LNCaP clone FGC (cell line): ENCODE results near the gene NCOR1.
"Not testable (repeated sequence)": the region's sequence is repeated elsewhere in the genome, so short reads cannot be mapped to it uniquely, and the experiment has no call there.

Experiments
- DNase-seq: peaks from one replicate; pipeline ENCODE4 v3.0.0-alpha.2; 2011; ENCODE audit warnings: low read depth
- H3K4me3 ChIP-seq: 2 replicates; pipeline ENCODE4 v1.5.1; 2011; ENCODE audit warnings: mild to moderate bottlenecking, low read depth, low read length, control low read depth
- TF ChIP-seq, protein P1 (sequence below): IDR thresholded peaks from 2 replicates; pipeline ENCODE4 v1.5.1; 2012; ENCODE audit warnings: mild to moderate bottlenecking; ENCODE audit not compliant: control insufficient read depth, insufficient read depth; ENCODE audit errors: extremely low read depth

The NCOR1 gene

GRCh38 chr17:16215965-16216316, 607 bp upstream of the NCOR1 start:
- DNase-seq = no peak

DNA sequence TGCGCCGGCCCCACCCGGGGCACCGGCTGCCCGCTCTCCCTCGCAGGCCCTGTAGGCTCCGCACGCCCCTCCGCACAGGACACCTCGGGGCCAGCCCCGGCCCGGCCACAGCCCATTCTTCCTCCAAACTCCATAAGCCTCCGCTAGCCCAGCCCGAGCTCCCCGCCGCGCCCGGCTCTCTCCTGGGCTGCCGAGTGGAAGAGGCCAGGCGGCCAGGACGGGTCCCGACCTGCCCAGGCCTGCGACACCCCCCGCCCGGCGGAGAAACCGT, 397 bp downstream of the NCOR1 start:
- no peak for DNase-seq
- TF ChIP-seq, protein P1, sequence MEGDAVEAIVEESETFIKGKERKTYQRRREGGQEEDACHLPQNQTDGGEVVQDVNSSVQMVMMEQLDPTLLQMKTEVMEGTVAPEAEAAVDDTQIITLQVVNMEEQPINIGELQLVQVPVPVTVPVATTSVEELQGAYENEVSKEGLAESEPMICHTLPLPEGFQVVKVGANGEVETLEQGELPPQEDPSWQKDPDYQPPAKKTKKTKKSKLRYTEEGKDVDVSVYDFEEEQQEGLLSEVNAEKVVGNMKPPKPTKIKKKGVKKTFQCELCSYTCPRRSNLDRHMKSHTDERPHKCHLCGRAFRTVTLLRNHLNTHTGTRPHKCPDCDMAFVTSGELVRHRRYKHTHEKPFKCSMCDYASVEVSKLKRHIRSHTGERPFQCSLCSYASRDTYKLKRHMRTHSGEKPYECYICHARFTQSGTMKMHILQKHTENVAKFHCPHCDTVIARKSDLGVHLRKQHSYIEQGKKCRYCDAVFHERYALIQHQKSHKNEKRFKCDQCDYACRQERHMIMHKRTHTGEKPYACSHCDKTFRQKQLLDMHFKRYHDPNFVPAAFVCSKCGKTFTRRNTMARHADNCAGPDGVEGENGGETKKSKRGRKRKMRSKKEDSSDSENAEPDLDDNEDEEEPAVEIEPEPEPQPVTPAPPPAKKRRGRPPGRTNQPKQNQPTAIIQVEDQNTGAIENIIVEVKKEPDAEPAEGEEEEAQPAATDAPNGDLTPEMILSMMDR = no peak
- peak overlapping the region; percentile 89 for H3K4me3 ChIP-seq

More at GRCh38 chr17:16215965-16216316, 607 bp upstream of the NCOR1 start:
- TF ChIP-seq, protein P1 = no peak
- peak overlapping the region; percentile 89 for H3K4me3 ChIP-seq

- peak overlapping the region; percentile 89 for H3K4me3 ChIP-seq
- TF ChIP-seq, protein P1 = no peak
- no peak for DNase-seq
These were observed 938 bp downstream of the NCOR1 start for GRCh38 chr17:16214190-16215001.

GRCh38 chr17:16212793-16213192, 2.5 kb downstream of the NCOR1 start:
- TF ChIP-seq, protein P1 = no peak
- DNase-seq = no peak
- H3K4me3 ChIP-seq = peak overlapping the region; percentile 89

- TF ChIP-seq, protein P1 = no peak
- no peak overlapping the region for H3K4me3 ChIP-seq
- DNase-seq = no peak
These were observed 3.7 kb downstream of the NCOR1 start for GRCh38 chr17:16211590-16211989.

DNA sequence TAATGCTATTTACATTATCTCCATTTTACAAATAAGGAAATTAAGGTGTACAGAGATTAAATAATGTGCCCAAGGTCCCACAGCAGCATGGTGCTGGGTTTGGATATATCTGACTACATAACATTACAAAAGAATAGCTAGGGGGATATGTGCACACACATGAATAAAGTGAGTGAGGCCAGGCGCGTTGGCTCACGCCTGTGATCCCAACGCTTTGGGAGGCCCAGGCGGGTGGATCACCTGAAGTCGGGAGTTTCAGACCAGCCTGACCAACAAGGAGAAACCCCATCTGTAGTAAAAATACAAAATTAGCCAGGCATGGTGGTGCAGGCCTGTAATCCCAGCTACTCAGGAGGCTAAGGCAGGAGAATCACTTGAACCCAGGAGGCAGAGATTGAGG, 10.6 kb downstream of the NCOR1 start:
- DNase-seq = peak; percentile 50
- peak overlapping the region; percentile 0 for H3K4me3 ChIP-seq

DNA sequence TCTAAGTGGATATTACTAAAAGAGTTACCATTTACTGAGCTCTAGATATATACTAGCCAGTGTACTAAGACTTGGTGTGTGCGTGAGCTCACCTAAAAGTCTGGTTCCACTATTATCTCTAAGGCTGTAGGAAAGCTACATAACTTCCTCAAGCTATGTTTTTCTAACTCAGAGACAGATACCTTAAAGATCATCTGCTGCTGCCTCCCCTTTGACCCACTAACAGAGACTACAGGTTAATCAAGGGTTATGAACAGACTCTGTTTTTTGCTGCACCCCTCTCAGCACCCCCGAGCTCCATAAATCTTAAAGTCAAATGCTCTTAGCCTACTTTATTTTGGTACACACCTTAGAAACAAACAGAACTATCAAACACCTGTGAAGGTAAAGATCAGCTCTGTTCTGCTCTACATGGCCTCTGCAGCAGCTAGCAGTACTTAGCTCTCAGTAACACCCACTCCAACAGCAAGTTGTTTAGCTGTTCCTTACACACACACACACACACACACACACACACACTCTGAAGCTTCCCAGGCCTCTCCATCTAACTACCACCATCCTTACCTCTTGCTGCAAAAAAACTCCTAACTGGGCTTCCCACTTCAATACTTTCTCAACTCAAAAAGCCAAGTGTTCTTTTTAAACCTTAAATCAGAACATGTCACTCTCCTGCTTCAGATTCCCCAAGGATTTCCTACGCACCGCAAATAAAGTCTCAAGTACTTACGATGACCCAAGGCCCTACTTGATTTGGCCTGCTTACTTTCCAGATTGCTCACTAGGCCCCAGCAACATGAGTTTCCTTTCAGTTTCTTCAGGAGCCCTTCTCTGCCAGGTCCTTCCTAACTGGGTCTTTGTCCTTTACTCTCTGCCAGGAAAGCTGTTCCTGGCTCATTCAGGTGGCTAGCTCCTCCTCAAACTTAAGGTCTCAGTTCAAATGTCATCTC, 12.5 kb downstream of the NCOR1 start:
- not testable (repeated sequence) for DNase-seq, H3K4me3 ChIP-seq

- DNase-seq, H3K4me3 ChIP-seq: not testable (repeated sequence)
These were observed 13.6 kb downstream of the NCOR1 start for GRCh38 chr17:16201693-16202131.
